ENCODE measurements around the gene ITPR2. TPM values are rescaled to one million over a fixed set of nuclear protein-coding genes. Genes with fewer than 3 reads are reported as not detected.

Gene ITPR2
- total RNA-seq, 1 experiment from 2014 or later, result 41.6 TPM

- Mint-ChIP-seq H3K27ac (ENCODE audit: unreplicated experiment) (no peak overlapping the region), H3K9me3 (ENCODE audit: unreplicated experiment) (no peaks in the 10 kb centered on the region), H3K36me3 (ENCODE audit: insufficient read depth, unreplicated experiment) (no peaks in the 10 kb centered on the region), H3K27me3 (ENCODE audit: insufficient read depth, unreplicated experiment) (no peaks in the 10 kb centered on the region), H3K4me3 (ENCODE audit: unreplicated experiment) (no peak overlapping the region), H3K4me1 (ENCODE audit: low read depth, unreplicated experiment) (peaks cover 18% of the 10 kb centered on the region)
- H3K27me3 ChIP-seq (replicated peaks; ENCODE audit: control insufficient read depth, insufficient read depth, low read length), result no peaks in the 10 kb centered on the region
- no peak for DNase-seq
- POLR2A ChIA-PET, result no interaction called here
- TF ChIP-seq CTCF (IDR thresholded peaks at IDR 0.05; ENCODE audit: insufficient read depth in 1 of 2, low read depth in 1 of 2, low read length in 1 of 2, severe bottlenecking in 1 of 2, unreplicated experiment in 1 of 2), result no peak
- CTCF ChIA-PET, result no interaction called here
- no peaks in the 10 kb centered on the region for H3K36me3 ChIP-seq (ENCODE audit: control insufficient read depth, insufficient read depth, low read length)
- H3K4me1 ChIP-seq, result peaks cover 19% of the 10 kb centered on the region
- intact Hi-C loops (cut with micrococcal nuclease; ENCODE audit: unreplicated experiment), result no loop called here
- H3K9me3 ChIP-seq, result no peaks in the 10 kb centered on the region
- no TSS peak for BruUV-seq (replicated peaks)
- H3K4me3 ChIP-seq (ENCODE audit: low read depth, low read length), result no peak overlapping the region
Measured at GRCh38 chr12:26725276-26725916, 107.6 kb downstream of the ITPR2 start.

GRCh38 chr12:26724309-26724702 lies 108.7 kb downstream of the ITPR2 start:
- CTCF ChIA-PET, result no interaction called here

More at GRCh38 chr12:26724309-26724702, 108.7 kb downstream of the ITPR2 start:
- no peak for DNase-seq
- no peak for TF ChIP-seq CTCF (IDR thresholded peaks at IDR 0.05; ENCODE audit: insufficient read depth in 1 of 2, low read depth in 1 of 2, low read length in 1 of 2, severe bottlenecking in 1 of 2, unreplicated experiment in 1 of 2)
- H3K9me3 ChIP-seq, result no peaks in the 10 kb centered on the region
- H3K9me3 Mint-ChIP-seq (ENCODE audit: unreplicated experiment), result no peaks in the 10 kb centered on the region
- H3K4me1 ChIP-seq, result peaks cover 19% of the 10 kb centered on the region
- H3K27me3 Mint-ChIP-seq (ENCODE audit: insufficient read depth, unreplicated experiment), result no peaks in the 10 kb centered on the region
- H3K27me3 ChIP-seq (replicated peaks; ENCODE audit: control insufficient read depth, insufficient read depth, low read length), result no peaks in the 10 kb centered on the region
- POLR2A ChIA-PET, result interaction anchor here (0.5 kb wide), 1 partner anchor 92 kb away, joined by 7 read pairs; no protein-coding TSS in a partner anchor
- BruUV-seq (replicated peaks), result no TSS peak
- peaks cover 18% of the 10 kb centered on the region for H3K4me1 Mint-ChIP-seq (ENCODE audit: low read depth, unreplicated experiment)
- H3K36me3 ChIP-seq (ENCODE audit: control insufficient read depth, insufficient read depth, low read length), result no peaks in the 10 kb centered on the region
- no peak overlapping the region for H3K4me3 ChIP-seq (ENCODE audit: low read depth, low read length)
- peak overlapping the region; percentile 61 for H3K27ac Mint-ChIP-seq (ENCODE audit: unreplicated experiment)
- intact Hi-C loops (cut with micrococcal nuclease; ENCODE audit: unreplicated experiment), result no loop called here
- H3K36me3 Mint-ChIP-seq (ENCODE audit: insufficient read depth, unreplicated experiment), result no peaks in the 10 kb centered on the region
- no peak overlapping the region for H3K4me3 Mint-ChIP-seq (ENCODE audit: unreplicated experiment)

All from Caco-2 (cell line).